H1 (cell line): ENCODE measurements around the gene CSNK1G2.

Experiments
- CHD2 ChIP-seq: IDR thresholded peaks from 2 replicates; pipeline ENCODE4 v1.6.1; 2012; ENCODE audit warnings: low read length, improper control_type of control experiment
- CREB1 ChIP-seq: IDR thresholded peaks from 2 replicates; pipeline ENCODE4 v1.6.1; 2012; ENCODE audit warnings: inconsistent platforms
- EP300 ChIP-seq, 2 experiments: IDR thresholded peaks; 1 replicate in 1 of 2; 2 replicates in 1 of 2; pipeline ENCODE4 v1.6.1; 2011 to 2012; ENCODE audit warnings: low read depth in 2 of 2, low read length in 2 of 2, mild to moderate bottlenecking in 2 of 2, borderline replicate concordance in 1 of 2, inconsistent platforms in 1 of 2, moderate library complexity in 1 of 2
- FOSL1 ChIP-seq: IDR thresholded peaks from 2 replicates; pipeline ENCODE4 v1.6.1; 2011; ENCODE audit warnings: mild to moderate bottlenecking, low read depth, low read length, moderate library complexity; ENCODE audit not compliant: insufficient read depth
- KDM5A ChIP-seq: fragments of 200-600 bp; IDR thresholded peaks from 2 replicates; pipeline ENCODE4 v1.7.1; 2012; ENCODE audit warnings: mild to moderate bottlenecking, low read length, inconsistent platforms, mixed read lengths
- POLR2A ChIP-seq, 2 experiments: IDR thresholded peaks; 1 replicate in 1 of 2; 2 replicates in 1 of 2; pipeline ENCODE4 v1.6.1; 2011; ENCODE audit warnings: low read depth in 2 of 2, low read length in 2 of 2, mild to moderate bottlenecking in 2 of 2; ENCODE audit errors: control extremely low read depth in 1 of 2
- POLR2AphosphoS5 ChIP-seq: IDR thresholded peaks from 2 replicates; pipeline ENCODE4 v1.6.1; 2011; ENCODE audit warnings: low read depth, low read length
- POU5F1 ChIP-seq: IDR thresholded peaks from 2 replicates; pipeline ENCODE4 v1.6.1; 2011; ENCODE audit warnings: low read depth, mild to moderate bottlenecking, low read length, moderate library complexity
- TBP ChIP-seq: IDR thresholded peaks from 2 replicates; pipeline ENCODE4 v1.6.1; 2011; ENCODE audit warnings: low read depth, low read length, improper control_type of control experiment
- YY1 ChIP-seq: IDR thresholded peaks from 2 replicates; pipeline ENCODE4 v1.6.1; 2011; ENCODE audit warnings: low read depth, mild to moderate bottlenecking, low read length
- TF ChIP-seq, protein P1 (sequence below), 3 experiments: IDR thresholded peaks; 1 replicate in 2 of 3; 2 replicates in 1 of 3; pipeline versions ENCODE4 v1.5.1 to v1.6.1; 2011; ENCODE audit warnings: low read length in 3 of 3, mild to moderate bottlenecking in 3 of 3, inconsistent platforms in 2 of 3, low read depth in 1 of 3, moderate library complexity in 1 of 3; ENCODE audit not compliant: insufficient read depth in 1 of 3; ENCODE audit errors: control extremely low read depth in 1 of 3

DNA sequence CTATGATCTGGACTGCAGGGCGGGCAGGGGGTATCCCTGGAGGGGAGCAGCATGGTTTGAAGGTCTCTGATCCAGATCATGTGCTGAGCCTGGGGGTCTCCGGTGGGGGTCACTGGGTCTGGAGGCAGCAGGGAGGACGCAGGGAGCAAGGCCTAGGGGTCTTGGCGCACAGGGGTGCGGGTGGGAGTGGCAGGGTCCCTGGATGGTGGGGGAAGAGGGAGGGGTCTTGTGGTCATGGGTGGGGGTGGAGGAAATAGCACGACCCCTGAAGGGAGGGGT lies 72.7 kb downstream of the CSNK1G2 start:
- no peak for TF ChIP-seq EP300 (IDR thresholded peaks at IDR 0.05; ENCODE audit: borderline replicate concordance in 1 of 2, low read depth in 2 of 2, low read length in 2 of 2)
- TF ChIP-seq, protein P1, sequence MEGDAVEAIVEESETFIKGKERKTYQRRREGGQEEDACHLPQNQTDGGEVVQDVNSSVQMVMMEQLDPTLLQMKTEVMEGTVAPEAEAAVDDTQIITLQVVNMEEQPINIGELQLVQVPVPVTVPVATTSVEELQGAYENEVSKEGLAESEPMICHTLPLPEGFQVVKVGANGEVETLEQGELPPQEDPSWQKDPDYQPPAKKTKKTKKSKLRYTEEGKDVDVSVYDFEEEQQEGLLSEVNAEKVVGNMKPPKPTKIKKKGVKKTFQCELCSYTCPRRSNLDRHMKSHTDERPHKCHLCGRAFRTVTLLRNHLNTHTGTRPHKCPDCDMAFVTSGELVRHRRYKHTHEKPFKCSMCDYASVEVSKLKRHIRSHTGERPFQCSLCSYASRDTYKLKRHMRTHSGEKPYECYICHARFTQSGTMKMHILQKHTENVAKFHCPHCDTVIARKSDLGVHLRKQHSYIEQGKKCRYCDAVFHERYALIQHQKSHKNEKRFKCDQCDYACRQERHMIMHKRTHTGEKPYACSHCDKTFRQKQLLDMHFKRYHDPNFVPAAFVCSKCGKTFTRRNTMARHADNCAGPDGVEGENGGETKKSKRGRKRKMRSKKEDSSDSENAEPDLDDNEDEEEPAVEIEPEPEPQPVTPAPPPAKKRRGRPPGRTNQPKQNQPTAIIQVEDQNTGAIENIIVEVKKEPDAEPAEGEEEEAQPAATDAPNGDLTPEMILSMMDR (IDR thresholded peaks at IDR 0.05; ENCODE audit: control extremely low read depth in 1 of 3, insufficient read depth in 1 of 3, low read depth in 1 of 3, low read length in 3 of 3) = no peak
- TF ChIP-seq POLR2A (IDR thresholded peaks at IDR 0.05; ENCODE audit: control extremely low read depth in 1 of 2, low read depth in 2 of 2, low read length in 2 of 2) = no peak
- no peak for TF ChIP-seq YY1
- TF ChIP-seq CHD2 = no peak
- no peak for TF ChIP-seq KDM5A
- TF ChIP-seq POLR2AphosphoS5 = no peak
- no peak for TF ChIP-seq CREB1
- TF ChIP-seq POU5F1 = no peak
- TF ChIP-seq FOSL1 = no peak
- no peak for TF ChIP-seq TBP
